ENCODE data around the gene DYNLT2.

The DYNLT2 gene

GRCh38 chr6:169738204-169738975 is 13.0 kb downstream of the DYNLT2 start:
- no peak for DNase-seq (ENCODE audit: low read depth, low spot score)

- no peak for DNase-seq (ENCODE audit: low read depth, low spot score)
These were observed 21.4 kb downstream of the DYNLT2 start for GRCh38 chr6:169729961-169730360.

GRCh38 chr6:169726963-169727362 is 24.4 kb downstream of the DYNLT2 start:
- DNase-seq (ENCODE audit: low read depth, low spot score): no peak

GRCh38 chr6:169726049-169726400 is 25.3 kb downstream of the DYNLT2 start:
- DNase-seq (ENCODE audit: low read depth, low spot score): no peak

GRCh38 chr6:169725125-169726048 is 26.0 kb downstream of the DYNLT2 start:
- no peak for DNase-seq (ENCODE audit: low read depth, low spot score)

DNA sequence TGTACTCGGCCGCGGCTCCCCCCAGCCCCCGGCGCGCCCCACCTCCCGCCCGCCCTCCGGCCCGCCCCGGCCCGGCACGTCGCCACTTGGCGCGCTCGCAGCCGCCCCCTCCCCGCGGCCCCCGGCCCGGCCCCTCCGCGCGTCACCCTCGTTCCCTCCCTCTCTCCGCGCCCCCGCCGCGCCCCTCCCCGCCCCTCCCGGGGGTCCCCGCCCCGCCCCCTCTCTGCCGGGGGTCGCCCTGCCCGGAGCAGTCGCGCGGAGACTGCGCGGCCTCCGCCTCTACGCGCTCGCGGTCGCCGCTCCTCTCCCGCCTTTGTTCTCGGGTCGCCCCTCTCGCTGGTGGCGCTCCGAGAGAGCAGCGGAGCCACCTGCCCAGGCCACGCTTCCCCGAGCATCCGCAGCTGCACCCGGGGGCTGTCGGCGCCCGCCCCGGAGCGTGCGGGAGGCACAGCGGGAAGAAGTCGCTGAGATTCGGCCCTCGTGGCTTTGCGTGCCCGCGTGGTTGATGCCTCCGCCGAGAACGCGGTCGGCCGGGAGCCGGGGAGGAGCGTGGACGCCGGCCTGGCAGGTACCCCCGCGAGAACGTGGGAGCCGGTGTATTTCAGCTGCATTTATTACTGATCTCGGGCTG is 26.8 kb downstream of the DYNLT2 start, which contains the start of gene PHF10:
TSS of gene PHF10 (minus strand) at position 7 of the 631 bp plus-strand sequence. CDS start 569 bp downstream, outside the sequence.
- no peak for DNase-seq (ENCODE audit: low read depth, low spot score)

GRCh38 chr6:169723991-169724493 is 27.3 kb downstream of the DYNLT2 start:
- DNase-seq (ENCODE audit: low read depth, low spot score): no peak

DNA sequence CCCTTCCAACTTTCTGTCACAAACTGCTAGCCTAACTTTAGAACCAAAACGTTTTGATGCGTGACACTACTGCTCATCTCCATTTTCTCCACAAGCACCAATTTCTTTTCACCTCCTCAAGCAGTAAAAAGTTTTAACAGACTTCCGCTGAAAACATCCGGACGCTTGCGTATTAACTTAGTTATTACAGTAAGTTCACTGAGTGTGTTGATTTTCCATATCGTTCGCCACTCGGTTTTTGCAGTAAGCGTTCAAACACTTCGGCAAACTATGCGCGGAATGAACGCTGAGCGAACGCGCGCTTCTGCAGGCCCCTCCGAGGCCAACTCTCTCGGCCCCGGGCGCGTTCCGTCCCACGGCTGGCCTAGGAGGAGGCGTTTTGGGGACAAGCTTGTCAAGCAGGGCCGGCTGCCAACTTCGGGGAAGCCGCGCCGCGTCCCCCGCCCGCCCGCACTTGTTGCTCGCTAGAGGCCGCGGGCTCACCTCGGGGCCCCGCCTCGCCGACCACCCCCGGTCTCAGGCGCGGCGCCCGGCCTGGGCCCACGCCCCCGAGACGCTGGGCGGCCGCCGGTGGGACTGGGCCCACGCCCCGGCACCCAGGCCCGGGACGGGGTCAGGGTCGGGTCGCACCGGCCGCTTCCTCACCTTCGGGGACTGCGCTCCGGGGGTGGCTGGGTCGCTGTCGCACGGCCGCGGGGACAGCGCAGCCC is 28.0 kb downstream of the DYNLT2 start:
- no peak for DNase-seq (ENCODE audit: low read depth, low spot score)

- no peak for DNase-seq (ENCODE audit: low read depth, low spot score)
These were observed 28.8 kb downstream of the DYNLT2 start for GRCh38 chr6:169722362-169723199.

DNA sequence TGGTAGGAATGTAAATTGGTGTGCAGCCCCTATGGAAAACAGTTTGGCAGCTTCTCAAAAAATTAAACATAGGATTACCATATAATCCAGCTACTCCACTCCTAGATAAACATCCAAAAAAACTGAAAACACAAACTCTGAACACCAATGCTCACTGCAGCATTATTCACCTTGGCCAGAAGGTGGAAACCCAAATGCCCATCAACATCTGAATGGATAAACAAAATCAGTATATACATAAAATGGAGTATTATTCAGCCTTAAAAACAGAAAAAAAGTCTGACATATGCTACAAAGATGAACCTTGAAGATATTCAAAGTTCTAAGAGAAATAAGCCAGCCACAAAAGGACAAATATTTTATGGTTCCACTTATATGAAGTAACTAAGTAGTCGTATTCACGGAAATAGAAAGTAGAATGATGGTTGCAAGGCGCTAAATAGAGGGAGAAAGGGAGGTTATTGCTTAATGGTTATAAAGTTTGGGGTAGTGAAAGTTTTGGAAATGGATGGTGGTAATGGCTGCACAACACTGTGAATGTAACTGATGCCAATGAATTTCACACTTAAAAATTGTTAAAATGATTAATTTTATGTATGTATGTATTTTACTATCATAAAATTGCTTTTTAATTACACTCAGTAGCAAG is 31.0 kb downstream of the DYNLT2 start:
- DNase-seq (ENCODE audit: low read depth, low spot score): no peak

DNA sequence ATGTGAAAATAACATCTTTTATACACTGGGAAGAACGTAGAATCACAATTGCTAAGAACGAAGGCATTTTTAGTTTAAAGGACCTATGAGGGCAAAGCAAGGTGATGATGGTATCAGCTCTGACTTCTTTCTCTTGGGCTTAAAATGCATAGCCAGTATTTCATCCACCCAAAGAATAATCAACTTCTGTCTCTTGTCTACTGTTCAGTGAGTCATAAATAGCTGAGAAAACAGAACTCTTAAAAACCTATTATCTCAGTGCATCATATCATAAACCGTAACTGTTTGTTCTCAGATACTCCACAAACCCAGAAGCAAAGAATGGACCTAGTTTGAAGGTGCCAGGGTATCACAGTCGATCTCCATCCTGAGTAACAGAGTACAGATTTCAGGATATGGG is 32.3 kb downstream of the DYNLT2 start:
- DNase-seq (ENCODE audit: low read depth, low spot score): no peak

- no peak for DNase-seq (ENCODE audit: low read depth, low spot score)
These were observed 36.8 kb downstream of the DYNLT2 start for GRCh38 chr6:169714595-169714994.

DNA sequence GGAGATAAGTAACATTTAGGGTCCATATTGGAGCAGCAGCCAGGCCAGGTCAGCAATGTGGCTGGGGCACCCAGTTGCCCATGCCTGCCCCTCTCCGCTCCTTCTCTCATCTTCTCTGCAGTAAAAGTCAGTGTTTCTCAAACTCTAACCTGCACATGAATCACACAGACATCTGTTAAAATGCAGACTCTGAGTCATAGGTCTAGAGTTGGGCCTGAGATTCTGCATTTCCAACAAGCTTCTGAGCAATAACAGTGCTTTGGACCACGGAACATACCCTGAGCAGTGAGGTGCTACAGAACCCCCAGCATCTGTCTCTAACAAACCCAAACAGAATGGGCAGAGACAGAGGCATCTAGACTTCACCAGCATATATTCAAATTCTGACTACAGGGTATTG is 37.2 kb downstream of the DYNLT2 start:
- DNase-seq (ENCODE audit: low read depth, low spot score): no peak

DNA sequence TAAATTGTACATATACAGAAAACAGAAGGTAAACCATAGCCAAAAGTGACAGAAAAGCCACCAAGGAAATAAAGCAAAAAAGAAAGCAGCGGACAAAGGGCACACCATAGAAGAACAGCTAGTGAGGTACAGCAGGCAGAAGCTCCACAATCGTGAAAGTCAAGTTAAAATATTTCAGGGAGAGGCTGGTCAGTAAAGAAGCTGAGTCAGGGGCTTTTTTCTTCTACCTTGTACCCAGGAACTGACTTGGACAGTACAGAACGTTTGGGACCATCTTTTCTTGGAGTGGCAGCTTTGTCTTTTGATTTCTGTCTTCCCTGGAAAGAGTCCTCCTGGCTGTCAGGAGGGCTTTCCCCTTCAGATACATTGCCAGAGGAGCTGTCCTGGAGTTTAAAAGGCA is 41.4 kb downstream of the DYNLT2 start:
- no peak for DNase-seq (ENCODE audit: low read depth, low spot score)

- no peak for DNase-seq (ENCODE audit: low read depth, low spot score)
These were observed 42.1 kb downstream of the DYNLT2 start for GRCh38 chr6:169709293-169709692.

DNA sequence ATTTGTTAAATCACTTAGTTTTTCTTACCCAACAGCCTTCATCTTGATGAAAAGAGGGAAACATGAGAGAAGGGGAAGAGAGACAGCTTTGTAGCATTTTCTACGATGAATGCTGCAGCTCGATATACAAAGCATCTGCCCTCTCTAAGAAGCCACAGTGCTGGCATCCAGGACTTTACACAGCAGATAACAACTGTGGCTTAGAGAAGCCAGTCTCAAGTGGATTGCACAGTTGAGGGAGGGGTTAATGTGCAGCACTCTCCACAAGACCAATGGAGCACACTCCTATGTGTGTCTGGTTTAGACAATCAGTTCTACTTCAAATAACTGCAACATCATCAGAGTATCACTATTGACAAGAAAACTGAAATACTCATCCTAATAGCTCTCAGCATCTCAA is 43.6 kb downstream of the DYNLT2 start:
- DNase-seq (ENCODE audit: low read depth, low spot score): no peak

- no peak for DNase-seq (ENCODE audit: low read depth, low spot score)
These were observed 48.5 kb downstream of the DYNLT2 start for GRCh38 chr6:169702840-169703246.

GRCh38 chr6:169701954-169702839 is 49.2 kb downstream of the DYNLT2 start, which contains the start of the genes C6orf120 and WDR27:
C6orf120 (plus strand) TSS chr6:169702126; CDS start chr6:169702460, 334 bp downstream.
WDR27 (minus strand) TSS chr6:169702029; CDS start chr6:169689005, 13,024 bp downstream.
- DNase-seq (ENCODE audit: low read depth, low spot score): peak; percentile 87
